Progenitor cell of endocrine pancreas (in vitro differentiated cells): ENCODE data around the gene MTCL1. TPM values are rescaled to one million over a fixed set of nuclear protein-coding genes. Genes with fewer than 3 reads are reported as not detected.

Experiments used
- DNase-seq: peaks from one replicate; pipeline ENCODE4 v3.0.0; 2021; ENCODE audit warnings: low spot score; ENCODE audit not compliant: unreplicated experiment
- H3K27ac Mint-ChIP-seq: 2 replicates; pipeline ENCODE4 v1.8.0; 2021; ENCODE audit warnings: mild to moderate bottlenecking, moderate library complexity, mixed read lengths
- H3K27me3 Mint-ChIP-seq: 2 replicates; pipeline ENCODE4 v1.8.0; 2021; ENCODE audit warnings: mixed read lengths
- H3K36me3 Mint-ChIP-seq: 2 replicates; pipeline ENCODE4 v1.8.0; 2022; ENCODE audit warnings: mixed read lengths; ENCODE audit not compliant: insufficient read depth
- H3K4me1 Mint-ChIP-seq: 2 replicates; pipeline ENCODE4 v1.8.0; 2021; ENCODE audit warnings: low read depth, mixed read lengths
- H3K4me3 Mint-ChIP-seq: 2 replicates; pipeline ENCODE4 v1.8.0; 2021; ENCODE audit warnings: low read depth, mild to moderate bottlenecking, moderate library complexity, mixed read lengths
- H3K9me3 Mint-ChIP-seq: 2 replicates; pipeline ENCODE4 v1.8.0; 2021; ENCODE audit warnings: low read depth, mixed read lengths
- total RNA-seq: library from RNA; stranded (reverse); gene quantifications from 2 replicates; pipeline ENCODE4 v1.2.1, GENCODE V29; 2021
- TF ChIP-seq, protein P1 (sequence below): fragments of 200-600 bp; sonication (generic); IDR thresholded peaks from one replicate; pipeline ENCODE4 v1.5.0; 2021; ENCODE audit warnings: antibody characterized with exemption, mild to moderate bottlenecking; ENCODE audit not compliant: unreplicated experiment

Gene MTCL1
- total RNA-seq, 1 donor from 2014 or later = 81.5 TPM

DNA sequence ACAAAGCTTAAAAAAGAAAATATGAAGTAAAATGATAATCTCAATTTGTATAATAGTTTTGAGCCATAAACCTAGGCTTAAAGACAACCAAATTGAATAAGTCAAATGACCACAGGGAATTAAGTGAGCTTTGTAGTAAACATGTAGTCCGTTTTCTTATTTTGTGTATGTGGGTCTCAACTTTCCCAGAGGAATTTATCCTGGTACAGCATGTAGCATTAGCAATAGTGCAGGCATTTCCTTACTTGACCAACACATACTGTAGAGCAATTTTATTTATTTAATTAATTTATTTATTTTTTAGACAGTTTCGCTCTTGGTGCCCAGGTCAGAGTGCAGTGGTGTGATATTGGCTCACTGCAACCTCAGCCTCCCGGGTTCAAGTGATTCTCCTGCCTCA lies 37.5 kb upstream of the MTCL1 start:
- Mint-ChIP-seq H3K36me3 (no peaks in the 10 kb centered on the region), H3K9me3 (no peaks in the 10 kb centered on the region), H3K27me3 (peaks cover 10% of the 10 kb centered on the region)

DNA sequence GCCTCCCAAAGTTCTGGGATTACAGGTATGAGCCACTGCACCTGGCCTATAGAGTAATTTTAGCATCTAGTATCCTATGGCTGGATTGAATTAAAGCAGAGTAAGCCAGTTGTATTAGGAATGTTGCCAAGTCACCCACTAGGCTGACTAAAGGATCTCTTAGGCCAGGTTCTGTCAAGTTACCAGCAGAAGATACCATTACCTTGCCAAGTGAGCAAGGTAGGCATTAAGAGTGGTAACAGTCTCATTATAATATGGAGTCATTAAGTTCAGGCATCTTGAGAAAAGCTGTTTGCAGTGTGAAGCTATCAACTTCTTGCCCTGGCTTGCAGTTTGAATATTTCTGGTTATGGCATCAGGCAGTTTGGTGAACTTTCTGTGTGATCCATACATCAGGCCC lies 37.0 kb upstream of the MTCL1 start:
- no peaks in the 10 kb centered on the region for H3K9me3 Mint-ChIP-seq
- H3K36me3 Mint-ChIP-seq = peaks cover under 1% of the 10 kb centered on the region
- H3K4me1 Mint-ChIP-seq = peaks cover 1% of the 10 kb centered on the region
- DNase-seq = no peak
- H3K27me3 Mint-ChIP-seq = peaks cover 5% of the 10 kb centered on the region
- TF ChIP-seq, protein P1, sequence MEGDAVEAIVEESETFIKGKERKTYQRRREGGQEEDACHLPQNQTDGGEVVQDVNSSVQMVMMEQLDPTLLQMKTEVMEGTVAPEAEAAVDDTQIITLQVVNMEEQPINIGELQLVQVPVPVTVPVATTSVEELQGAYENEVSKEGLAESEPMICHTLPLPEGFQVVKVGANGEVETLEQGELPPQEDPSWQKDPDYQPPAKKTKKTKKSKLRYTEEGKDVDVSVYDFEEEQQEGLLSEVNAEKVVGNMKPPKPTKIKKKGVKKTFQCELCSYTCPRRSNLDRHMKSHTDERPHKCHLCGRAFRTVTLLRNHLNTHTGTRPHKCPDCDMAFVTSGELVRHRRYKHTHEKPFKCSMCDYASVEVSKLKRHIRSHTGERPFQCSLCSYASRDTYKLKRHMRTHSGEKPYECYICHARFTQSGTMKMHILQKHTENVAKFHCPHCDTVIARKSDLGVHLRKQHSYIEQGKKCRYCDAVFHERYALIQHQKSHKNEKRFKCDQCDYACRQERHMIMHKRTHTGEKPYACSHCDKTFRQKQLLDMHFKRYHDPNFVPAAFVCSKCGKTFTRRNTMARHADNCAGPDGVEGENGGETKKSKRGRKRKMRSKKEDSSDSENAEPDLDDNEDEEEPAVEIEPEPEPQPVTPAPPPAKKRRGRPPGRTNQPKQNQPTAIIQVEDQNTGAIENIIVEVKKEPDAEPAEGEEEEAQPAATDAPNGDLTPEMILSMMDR = no peak
- no peak overlapping the region for H3K4me3 Mint-ChIP-seq
- no peak overlapping the region for H3K27ac Mint-ChIP-seq

More for the DNA sequence above, 37.5 kb upstream of the MTCL1 start:
- TF ChIP-seq, protein P1 = no peak
- H3K27ac Mint-ChIP-seq = no peak overlapping the region
- H3K4me1 Mint-ChIP-seq = peaks cover 6% of the 10 kb centered on the region
- no peak for DNase-seq
- H3K4me3 Mint-ChIP-seq = no peak overlapping the region

- Mint-ChIP-seq H3K27me3 (no peaks in the 10 kb centered on the region), H3K4me1 (no peaks in the 10 kb centered on the region)
Measured at GRCh38 chr18:8669571-8669970, 35.8 kb upstream of the MTCL1 start.

GRCh38 chr18:8673256-8674209 lies 31.8 kb upstream of the MTCL1 start:
- no peak for DNase-seq
- H3K27me3 Mint-ChIP-seq = no peaks in the 10 kb centered on the region
- H3K9me3 Mint-ChIP-seq = peaks cover 4% of the 10 kb centered on the region
- no peaks in the 10 kb centered on the region for H3K4me1 Mint-ChIP-seq
- TF ChIP-seq, protein P1 = no peak
- no peak overlapping the region for H3K27ac Mint-ChIP-seq
- H3K36me3 Mint-ChIP-seq = peaks cover 2% of the 10 kb centered on the region
- no peak overlapping the region for H3K4me3 Mint-ChIP-seq

More at GRCh38 chr18:8669571-8669970, 35.8 kb upstream of the MTCL1 start:
- Mint-ChIP-seq H3K9me3 (peaks cover 4% of the 10 kb centered on the region), H3K27ac (no peak overlapping the region), H3K4me3 (no peak overlapping the region), H3K36me3 (peaks cover 2% of the 10 kb centered on the region)
- TF ChIP-seq, protein P1 = no peak
- DNase-seq = no peak

DNA sequence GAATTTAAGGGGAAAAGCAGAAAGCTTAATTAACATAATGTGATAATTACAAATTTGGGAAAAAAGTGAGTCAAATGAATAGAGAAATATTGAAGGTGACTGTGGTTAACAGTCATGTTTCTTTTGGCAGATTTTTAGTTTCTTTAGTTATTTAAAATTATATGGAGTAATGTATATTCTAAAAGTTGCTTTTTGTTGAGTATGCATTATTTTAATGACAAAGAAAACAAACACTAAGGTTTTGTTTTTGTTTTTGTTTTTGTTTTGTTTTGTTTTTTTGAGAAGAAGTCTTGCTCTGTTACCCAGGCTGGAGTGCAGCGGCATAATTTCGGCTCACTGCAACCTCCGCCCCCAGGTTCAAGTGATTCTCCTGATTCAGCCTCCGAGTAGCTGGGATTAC lies 30.3 kb upstream of the MTCL1 start:
- Mint-ChIP-seq H3K27me3 (no peaks in the 10 kb centered on the region), H3K9me3 (peaks cover 4% of the 10 kb centered on the region), H3K4me1 (no peaks in the 10 kb centered on the region), H3K36me3 (peaks cover 2% of the 10 kb centered on the region), H3K27ac (no peak overlapping the region), H3K4me3 (no peak overlapping the region)
- TF ChIP-seq, protein P1 = no peak
- DNase-seq = no peak
